ENCODE results near the gene DGKZ.

DGKZ gene

GRCh38 chr11:46326813-46327416 lies 20.3 kb upstream of the DGKZ start:
- H3K4me3 ChIP-seq (replicated peaks; ENCODE audit: low read depth, low read length) = no peak overlapping the region
- no peak for DNase-seq (ENCODE audit: low read depth)
- TF ChIP-seq CTCF (IDR thresholded peaks at IDR 0.05; ENCODE audit: low read length, missing control alignments) = no peak

DNA sequence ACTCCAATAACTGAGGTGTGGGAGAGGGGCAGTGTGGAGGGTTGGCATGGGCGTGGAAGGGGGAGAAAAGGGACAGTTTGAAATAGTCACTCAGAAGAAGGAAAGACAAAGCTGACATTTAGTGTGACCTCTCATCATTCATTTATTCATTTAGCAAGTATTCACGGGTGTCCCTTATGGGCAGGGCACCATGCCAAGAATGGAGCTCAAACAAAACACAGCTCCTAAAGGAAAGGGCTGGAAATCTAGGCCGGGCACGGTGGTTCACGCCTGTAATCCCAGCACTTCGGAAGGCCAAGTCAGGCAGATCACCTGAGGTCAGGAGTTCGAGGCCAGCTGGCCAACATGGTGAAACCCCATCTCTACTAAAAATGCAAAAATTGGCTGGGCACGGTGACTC lies 19.4 kb upstream of the DGKZ start:
- DNase-seq (ENCODE audit: low read depth) = no peak
- no peak overlapping the region for H3K4me3 ChIP-seq (replicated peaks; ENCODE audit: low read depth, low read length)
- TF ChIP-seq CTCF (IDR thresholded peaks at IDR 0.05; ENCODE audit: low read length, missing control alignments) = no peak

DNA sequence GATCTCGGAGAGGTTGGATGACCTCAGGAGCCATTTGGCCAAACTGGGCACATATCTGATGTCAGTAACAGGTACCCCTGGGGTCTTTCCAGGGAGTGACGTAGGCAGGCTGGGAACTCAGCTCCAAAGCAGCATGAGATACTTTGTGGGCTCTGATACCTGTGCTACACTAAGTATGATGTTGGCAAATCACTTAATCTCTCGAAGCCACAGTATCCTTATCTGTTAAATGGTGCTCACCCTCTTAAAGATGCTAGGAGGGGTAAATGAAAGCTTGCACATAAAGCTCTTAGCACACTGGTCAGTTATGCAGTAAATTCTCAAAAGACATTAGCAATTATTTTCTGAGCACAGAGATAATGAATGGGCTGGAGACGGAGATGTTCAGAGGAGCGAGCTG lies 17.1 kb upstream of the DGKZ start:
- DNase-seq (ENCODE audit: low read depth) = no peak
- no peak for TF ChIP-seq CTCF (IDR thresholded peaks at IDR 0.05; ENCODE audit: low read length, missing control alignments)
- H3K4me3 ChIP-seq (replicated peaks; ENCODE audit: low read depth, low read length) = no peak overlapping the region

DNA sequence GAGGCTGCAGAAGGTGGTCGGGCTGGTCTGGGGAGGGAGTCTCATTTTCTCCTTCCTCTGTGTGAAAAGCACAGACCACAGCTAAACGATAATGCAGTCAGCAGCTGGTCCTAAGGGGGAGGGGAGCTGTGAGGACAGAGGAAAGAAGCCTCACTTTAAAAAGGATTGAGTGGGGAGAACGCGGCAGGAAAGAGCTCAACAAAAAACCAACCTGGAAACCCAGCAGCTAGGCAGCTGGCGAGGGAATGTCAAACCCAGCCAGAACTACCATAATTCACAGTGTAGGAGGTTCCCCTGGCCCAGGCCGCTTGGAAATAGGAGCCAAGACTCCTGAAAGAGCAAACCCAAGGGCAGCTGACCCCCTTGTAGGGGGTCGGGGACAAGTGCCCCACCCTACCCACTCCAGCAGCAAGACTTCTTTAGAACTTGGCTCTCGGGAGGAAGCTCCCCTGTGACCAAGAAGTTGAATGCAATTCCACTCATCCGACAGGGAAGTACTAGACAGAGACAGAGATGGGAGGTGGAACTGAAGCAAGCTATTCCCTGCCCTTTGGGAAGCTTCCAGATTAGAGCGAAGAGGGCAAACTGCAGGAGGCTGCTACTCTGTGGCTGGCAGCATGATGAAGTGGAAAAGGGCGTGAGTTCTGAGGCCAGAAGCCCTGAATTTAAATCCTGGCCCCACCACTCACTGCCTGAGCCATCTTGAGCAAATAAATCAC lies 16.5 kb upstream of the DGKZ start:
- no peak for TF ChIP-seq CTCF (IDR thresholded peaks at IDR 0.05; ENCODE audit: low read length, missing control alignments)
- H3K4me3 ChIP-seq (replicated peaks; ENCODE audit: low read depth, low read length) = no peak overlapping the region
- no peak for DNase-seq (ENCODE audit: low read depth)

DNA sequence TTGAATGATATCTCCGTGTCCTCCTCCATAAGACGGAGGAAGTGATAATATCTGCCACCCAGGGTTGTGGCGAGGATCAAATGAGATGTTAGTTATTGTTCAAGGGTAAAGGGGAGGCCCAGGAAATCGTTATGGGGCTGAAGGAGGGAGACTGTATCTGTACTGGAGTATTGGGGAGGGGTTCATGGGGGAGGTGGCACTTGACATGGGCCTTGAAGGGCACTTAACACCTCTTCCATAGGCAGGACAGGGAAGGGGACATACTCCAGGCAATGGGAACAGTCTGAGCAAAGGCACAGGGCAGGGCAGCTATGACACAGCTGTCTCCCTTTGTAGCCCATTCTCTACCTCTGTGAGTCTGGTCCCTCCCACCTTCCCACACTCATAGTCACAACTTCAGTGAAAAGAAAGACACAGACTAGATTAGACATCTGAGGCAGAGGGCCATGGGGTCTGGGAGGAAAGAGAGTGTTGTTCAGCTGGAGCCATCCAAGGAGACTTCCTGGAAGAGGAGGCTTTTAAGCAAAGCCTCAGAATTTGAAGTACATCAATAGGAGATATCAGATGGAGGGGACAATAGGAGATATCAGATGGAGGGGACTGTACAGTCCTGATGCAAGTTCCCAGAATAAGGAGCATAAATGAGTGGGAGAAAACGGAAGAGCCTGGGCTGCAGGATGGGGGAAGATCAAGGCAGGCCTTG lies 15.8 kb upstream of the DGKZ start:
- H3K4me3 ChIP-seq (replicated peaks; ENCODE audit: low read depth, low read length) = no peak overlapping the region
- no peak for DNase-seq (ENCODE audit: low read depth)
- no peak for TF ChIP-seq CTCF (IDR thresholded peaks at IDR 0.05; ENCODE audit: low read length, missing control alignments)

- TF ChIP-seq CTCF (IDR thresholded peaks at IDR 0.05; ENCODE audit: low read length, missing control alignments) = no peak
- no peak for DNase-seq (ENCODE audit: low read depth)
- H3K4me3 ChIP-seq (replicated peaks; ENCODE audit: low read depth, low read length) = no peak overlapping the region
Observed at GRCh38 chr11:46332093-46332567, 15.1 kb upstream of the DGKZ start.

Data from fibroblast of pulmonary artery (primary cell).